Heart right ventricle (tissue), 16 donors: Measurements from ENCODE around the gene PTPRD. TPM values are rescaled to one million over a fixed set of nuclear protein-coding genes. Genes with fewer than 3 reads are reported as not detected.

ENCODE experiments used
- ATAC-seq, 8 donors: fragments of 200-7000 bp; cut with Tn5 transposase; one replicate each; pipeline ENCODE4 v1.9.1; 2020; ENCODE audit warnings: mild to moderate bottlenecking in 8 of 8, moderate library complexity in 8 of 8, moderate number of reproducible peaks in 1 of 8
- DNase-seq, 2 donors: peaks; one replicate each; pipeline ENCODE4 v3.0.0-alpha.2; 2020
- H3K27ac ChIP-seq, 10 donors: fragments of 200-600 bp; sonication (generic) in 2 of 10; one replicate each; pipeline versions ENCODE4 v1.5.0 to v1.8.0; 2020 to 2022; ENCODE audit warnings: mild to moderate bottlenecking in 3 of 10
- H3K27me3 ChIP-seq, 7 donors: fragments of 200-600 bp; one replicate each; pipeline ENCODE4 v1.8.0; 2021 to 2022; ENCODE audit warnings: mild to moderate bottlenecking in 2 of 7
- H3K36me3 ChIP-seq, 9 donors: fragments of 200-600 bp; sonication (generic) in 1 of 9; one replicate each; pipeline versions ENCODE4 v1.5.0 to v1.8.0; 2020 to 2022; ENCODE audit warnings: mild to moderate bottlenecking in 2 of 9
- H3K4me1 ChIP-seq, 9 donors: fragments of 200-600 bp; sonication (generic) in 1 of 9; one replicate each; pipeline versions ENCODE4 v1.5.0 to v1.8.0; 2020 to 2022; ENCODE audit warnings: mild to moderate bottlenecking in 4 of 9
- H3K4me3 ChIP-seq, 10 donors: fragments of 200-600 bp; sonication (generic) in 2 of 10; one replicate each; pipeline versions ENCODE4 v1.5.0 to v1.8.0; 2020 to 2022; ENCODE audit warnings: mild to moderate bottlenecking in 7 of 10, moderate library complexity in 2 of 10
- H3K9me3 ChIP-seq, 11 donors: fragments of 200-600 bp in 10 of 11; sonication (generic) in 2 of 11; one replicate each; pipeline versions ENCODE4 v1.5.0 to v1.8.0; 2013 to 2022; ENCODE audit warnings: mild to moderate bottlenecking in 2 of 11, control low read depth in 1 of 11, moderate library complexity in 1 of 11
- CTCF ChIP-seq, 9 donors: fragments of 200-600 bp; sonication (generic) in 2 of 9; IDR thresholded peaks; one replicate each; pipeline versions ENCODE4 v1.5.0 to v1.8.0; 2021 to 2022; ENCODE audit warnings: antibody characterized with exemption in 9 of 9, mild to moderate bottlenecking in 5 of 9, moderate library complexity in 1 of 9
- WGBS, 2 donors: extraction: QIAGEN DNeasy Blood & Tissue Kit; methylation state at CpG; one replicate each; pipeline ENCODE4 v1.1.7; 2013; ENCODE audit warnings: inconsistent platforms in 1 of 2; 5-methylcytosine and 5-hydroxymethylcytosine counted together
- intact Hi-C, 10 donors: fragments of 100-400 bp; cut with DNase I; formaldehyde crosslinking; loops; one replicate each; pipeline versions ENCODE4 v1.11.1 to v1.14.2; 2022
- polyA plus RNA-seq, 2 donors: library from polyadenylated mRNA; stranded (reverse); fragments of 200-250 nt; gene quantifications; one replicate each; pipeline ENCODE4 v1.2.3, GENCODE V29; 2013
- total RNA-seq, 10 donors: library from RNA; stranded (reverse); fragmentation: NEBNext Ultra II Directional in 3 of 10; extraction: Animal tissue kit (Norgen Biotek cat#: 25700) in 3 of 10; gene quantifications; one replicate each; pipeline versions ENCODE4 v1.2.1 to v1.2.4, GENCODE V29; 2021 to 2023
- donor health status: Arrhythmogenic right ventricular cardiomyopathy.
- donor health status: ischemic (EF 13 %, LVEDD 7.1; RV severe dilation, severe dysfunction).
- donor health status: healthy with polysubstance abuse.
- donor health status: DM: no; HTN: yes; CAD: no.
- donor health status: DM: no; HTN: no; CAD: no.
- donor health status: ischemic (EF 25% LVEDD 6.9; RV normal size, moderate dysfunction).
- donor health status: ischemic (EF 25% LVEDD 5.7; RV mildly dilated, moderate dysfunction).
- donor health status: healthy.
- donor health status: DM: yes; HTN: yes; CAD: no.
- donor health status: Ischemic cardiomyopathy.
- donor health status: ischemic (EF 35%, LVEDD 5.7; RV mildly dilated, moderate dysfunction).
- donor health status: nonischemic (EF 11% LVEDD 7.7; RV severe dilation, severe dysfunction).
- donor health status: DM: yes; HTN: yes; CAD: no.
- donor health status: PGD.
- donor health status: ischemic (EF 29% LVEDD 5.4; RV normal size, mild dysfunction).
- donor health status: nonischemic (EF 23%, LVEDD 6.1; RV moderate dilation, normal function).

PTPRD gene
- total and polyA plus RNA-seq, 12 donors = 1.4 to 25.2 (median 13.0) TPM

- no peak for ATAC-seq
- Histone ChIP-seq H3K27me3 (no peaks in the 10 kb centered on the region), H3K4me3 (no peak overlapping the region), H3K9me3 (peaks cover 0 to 3% (median 0%) of the 10 kb centered on the region in 11 donors), H3K4me1 (no peaks in the 10 kb centered on the region), H3K36me3 (no peaks in the 10 kb centered on the region), H3K27ac (no peak overlapping the region)
- TF ChIP-seq CTCF (IDR thresholded peaks at IDR 0.05) = no peak
- no peak for DNase-seq
- 59 to 68% methylated on average over 2 of the region's 2 CpGs for WGBS, 2 donors
- intact Hi-C loops = no loop called here
Observed at GRCh38 chr9:9585920-9586319, 1026.9 kb downstream of the PTPRD start.

GRCh38 chr9:9574080-9574479, 1038.7 kb downstream of the PTPRD start:
- Histone ChIP-seq H3K4me3 (no peak overlapping the region), H3K27ac (no peak overlapping the region), H3K36me3 (no peaks in the 10 kb centered on the region), H3K4me1 (no peaks in the 10 kb centered on the region), H3K9me3 (peaks cover 0 to 2% (median 0%) of the 10 kb centered on the region in 11 donors), H3K27me3 (no peaks in the 10 kb centered on the region)
- intact Hi-C loops = no loop called here
- ATAC-seq (no peak), DNase-seq (no peak)
- no peak for TF ChIP-seq CTCF (IDR thresholded peaks at IDR 0.05)

- no peak for TF ChIP-seq CTCF (IDR thresholded peaks at IDR 0.05)
- WGBS, 2 donors = 52 to 68% methylated on average over 1 of the region's 1 CpG
Observed at GRCh38 chr9:9565700-9566099, 1047.1 kb downstream of the PTPRD start.

DNA sequence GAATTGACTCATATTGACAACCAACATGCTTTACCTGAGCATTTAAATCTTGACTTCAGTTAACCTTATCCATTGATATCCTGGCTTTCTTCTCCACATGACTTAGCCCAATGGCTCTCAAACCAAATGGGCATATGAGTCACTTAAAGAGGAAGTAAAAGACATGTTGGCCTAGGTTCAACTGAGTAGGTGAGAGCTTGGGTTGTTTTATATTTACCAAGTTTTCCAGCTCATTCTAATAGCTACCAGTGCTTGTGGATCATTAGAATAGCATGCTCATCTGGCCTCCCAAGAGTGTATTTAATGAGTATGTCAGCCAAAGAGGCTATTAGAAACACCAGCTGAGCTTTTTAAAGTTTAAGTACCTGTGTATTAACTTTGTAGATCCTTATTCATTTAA, 1049.0 kb downstream of the PTPRD start:
- Histone ChIP-seq H3K27me3 (no peaks in the 10 kb centered on the region), H3K9me3 (peaks cover 0 to 8% (median 0%) of the 10 kb centered on the region in 11 donors), H3K4me1 (no peaks in the 10 kb centered on the region), H3K36me3 (no peaks in the 10 kb centered on the region), H3K27ac (no peak overlapping the region), H3K4me3 (no peak overlapping the region)
- ATAC-seq = no peak
- TF ChIP-seq CTCF (IDR thresholded peaks at IDR 0.05) = no peak
- DNase-seq = no peak
- intact Hi-C loops = loop anchor here in 1 of 10 donors (5.0 kb wide), 1 partner anchor 1222 kb away; no protein-coding TSS in a partner anchor

More at GRCh38 chr9:9565700-9566099, 1047.1 kb downstream of the PTPRD start:
- H3K4me3 ChIP-seq = no peak overlapping the region
- H3K4me1 ChIP-seq = no peaks in the 10 kb centered on the region
- no peak overlapping the region for H3K27ac ChIP-seq
- H3K27me3 ChIP-seq = no peaks in the 10 kb centered on the region
- no peak for ATAC-seq
- intact Hi-C loops = no loop called here
- DNase-seq = no peak
- H3K36me3 ChIP-seq = no peaks in the 10 kb centered on the region
- no peaks in the 10 kb centered on the region for H3K9me3 ChIP-seq
